ENCODE results near the gene TTC21A. TPM values are rescaled to one million over a fixed set of nuclear protein-coding genes. Genes with fewer than 3 reads are reported as not detected.
"Not testable (repeated sequence)": the region's sequence is repeated elsewhere in the genome, so short reads cannot be mapped to it uniquely, and the experiment has no call there.

Gene TTC21A
- total RNA-seq, result 1 to 10 TPM; 1.7 to 1.8 TPM

GRCh38 chr3:39107388-39108199 lies at the start of gene TTC21A, which contains the start of gene GORASP1:
TSS of gene TTC21A (plus strand) at chr3:39107680. CDS start at chr3:39107838, 158 bp downstream.
TSS of gene GORASP1 (minus strand) at chr3:39107627. CDS start at chr3:39107541, 86 bp downstream.
- intact Hi-C loops (cut with micrococcal nuclease), result loop anchor here (1.0 to 2.0 kb wide), 4 partner anchors 40 to 277 kb away; partner anchors contain the start of gene SCN11A
- H3K27ac Mint-ChIP-seq, result peak within 1 kb of the TSS; percentile 74
- H3K27me3 Mint-ChIP-seq, result no peaks in the 10 kb centered on the region
- no peaks in the 10 kb centered on the region for H3K9me3 Mint-ChIP-seq
- H3K4me1 Mint-ChIP-seq (ENCODE audit: low read depth), result peaks cover 42% of the 10 kb centered on the region
- ChIA-PET CTCF (interaction anchor here (1.5 to 7.5 kb wide), 4 partner anchors 20 to 184 kb away, joined by 4 to 57 read pairs (median 28); no protein-coding TSS in a partner anchor), POLR2A (interaction anchor here (0.6 to 1.4 kb wide), 7 partner anchors 20 to 72 kb away, joined by 3 to 7 read pairs (median 3); no protein-coding TSS in a partner anchor)
- DNase-seq, result peak; percentile 83
- H3K4me3 Mint-ChIP-seq, result peak within 1 kb of the TSS; percentile 81
- no peaks in the 10 kb centered on the region for H3K36me3 Mint-ChIP-seq

GRCh38 chr3:39061228-39061627 lies 46.3 kb upstream of the TTC21A start:
- DNase-seq; H3K27me3 Mint-ChIP-seq; POLR2A ChIA-PET; CTCF ChIA-PET; intact Hi-C loops (cut with micrococcal nuclease); H3K9me3 Mint-ChIP-seq; H3K4me3 Mint-ChIP-seq; H3K27ac Mint-ChIP-seq: not testable (repeated sequence)
- Mint-ChIP-seq H3K4me1 (ENCODE audit: low read depth) (peaks cover 48% of the 10 kb centered on the region), H3K36me3 (peaks cover 12% of the 10 kb centered on the region)

- no peak overlapping the region for H3K27ac Mint-ChIP-seq
- H3K4me3 Mint-ChIP-seq, result no peak overlapping the region
- POLR2A ChIA-PET, result no interaction called here
- peaks cover 2% of the 10 kb centered on the region for H3K9me3 Mint-ChIP-seq
- intact Hi-C loops (cut with micrococcal nuclease), result no loop called here
- H3K4me1 Mint-ChIP-seq (ENCODE audit: low read depth), result peaks cover 38% of the 10 kb centered on the region
- no peaks in the 10 kb centered on the region for H3K27me3 Mint-ChIP-seq
- peaks cover 13% of the 10 kb centered on the region for H3K36me3 Mint-ChIP-seq
- CTCF ChIA-PET, result interaction anchor here (1.0 to 2.0 kb wide), 3 partner anchors 10 to 230 kb away, joined by 3 to 7 read pairs (median 4); no protein-coding TSS in a partner anchor
- DNase-seq, result no peak
Measured at GRCh38 chr3:39062180-39062579, 45.3 kb upstream of the TTC21A start.

GRCh38 chr3:39063143-39063542 lies 44.3 kb upstream of the TTC21A start:
- peaks cover 17% of the 10 kb centered on the region for H3K36me3 Mint-ChIP-seq
- intact Hi-C loops (cut with micrococcal nuclease), result no loop called here
- peaks cover 36% of the 10 kb centered on the region for H3K4me1 Mint-ChIP-seq (ENCODE audit: low read depth)
- ChIA-PET POLR2A (no interaction called here), CTCF (interaction anchor here (1.1 to 2.0 kb wide), 2 partner anchors 9 to 63 kb away, joined by 3 to 7 read pairs; no protein-coding TSS in a partner anchor)
- H3K27ac Mint-ChIP-seq, result no peak overlapping the region
- peaks cover 2% of the 10 kb centered on the region for H3K9me3 Mint-ChIP-seq
- no peaks in the 10 kb centered on the region for H3K27me3 Mint-ChIP-seq
- no peak for DNase-seq
- H3K4me3 Mint-ChIP-seq, result no peak overlapping the region

- no peak overlapping the region for H3K27ac Mint-ChIP-seq
- H3K36me3 Mint-ChIP-seq, result peaks cover 18% of the 10 kb centered on the region
- no peaks in the 10 kb centered on the region for H3K27me3 Mint-ChIP-seq
- ChIA-PET POLR2A (interaction anchor here (1.0 kb wide), 1 partner anchor 22 kb away, joined by 3 read pairs; no protein-coding TSS in a partner anchor), CTCF (interaction anchor here (0.8 to 1.5 kb wide), 2 partner anchors 8 to 56 kb away, joined by 4 to 6 read pairs; no protein-coding TSS in a partner anchor)
- no peak for DNase-seq
- H3K9me3 Mint-ChIP-seq, result peaks cover 2% of the 10 kb centered on the region
- peaks cover 26% of the 10 kb centered on the region for H3K4me1 Mint-ChIP-seq (ENCODE audit: low read depth)
- no peak overlapping the region for H3K4me3 Mint-ChIP-seq
- intact Hi-C loops (cut with micrococcal nuclease), result loop anchor here (2.0 kb wide), 1 partner anchor 18 kb away; no protein-coding TSS in a partner anchor
Measured at GRCh38 chr3:39064646-39065045, 42.8 kb upstream of the TTC21A start.

- ChIA-PET CTCF (interaction anchor here (0.8 to 1.5 kb wide), 3 partner anchors 9 to 56 kb away, joined by 3 to 6 read pairs (median 4); no protein-coding TSS in a partner anchor), POLR2A (interaction anchor here (1.0 kb wide), 1 partner anchor 22 kb away, joined by 3 read pairs; no protein-coding TSS in a partner anchor)
- Mint-ChIP-seq H3K27me3 (no peaks in the 10 kb centered on the region), H3K9me3 (peaks cover 2% of the 10 kb centered on the region), H3K4me3 (no peak overlapping the region), H3K36me3 (peaks cover 21% of the 10 kb centered on the region), H3K27ac (peak overlapping the region; percentile 25), H3K4me1 (ENCODE audit: low read depth) (peaks cover 27% of the 10 kb centered on the region)
- DNase-seq, result peak; percentile 55
- intact Hi-C loops (cut with micrococcal nuclease), result loop anchor here (2.0 kb wide), 1 partner anchor 18 kb away; no protein-coding TSS in a partner anchor
Measured at GRCh38 chr3:39065197-39065596, 42.3 kb upstream of the TTC21A start.

GRCh38 chr3:39067286-39067685 lies 40.2 kb upstream of the TTC21A start:
- no peak for DNase-seq
- POLR2A ChIA-PET, result no interaction called here
- H3K4me3 Mint-ChIP-seq, result no peak overlapping the region
- H3K27me3 Mint-ChIP-seq, result no peaks in the 10 kb centered on the region
- CTCF ChIA-PET, result interaction anchor here (1.2 to 1.5 kb wide), 2 partner anchors 13 to 16 kb away, joined by 3 to 4 read pairs; no protein-coding TSS in a partner anchor
- peaks cover 19% of the 10 kb centered on the region for H3K4me1 Mint-ChIP-seq (ENCODE audit: low read depth)
- no peaks in the 10 kb centered on the region for H3K9me3 Mint-ChIP-seq
- intact Hi-C loops (cut with micrococcal nuclease), result no loop called here
- H3K27ac Mint-ChIP-seq, result no peak overlapping the region
- peaks cover 23% of the 10 kb centered on the region for H3K36me3 Mint-ChIP-seq

GRCh38 chr3:39068556-39068955 lies 38.9 kb upstream of the TTC21A start:
- Mint-ChIP-seq H3K9me3 (no peaks in the 10 kb centered on the region), H3K27me3 (no peaks in the 10 kb centered on the region), H3K27ac (no peak overlapping the region), H3K36me3 (peaks cover 33% of the 10 kb centered on the region), H3K4me3 (no peak overlapping the region), H3K4me1 (ENCODE audit: low read depth) (peaks cover 12% of the 10 kb centered on the region)
- intact Hi-C loops (cut with micrococcal nuclease), result no loop called here
- ChIA-PET CTCF (interaction anchor here (0.6 to 1.0 kb wide), 2 partner anchors 163 to 223 kb away, joined by 3 to 4 read pairs; no protein-coding TSS in a partner anchor), POLR2A (no interaction called here)
- no peak for DNase-seq

GRCh38 chr3:39075910-39076309 lies 31.6 kb upstream of the TTC21A start:
- POLR2A ChIA-PET, result no interaction called here
- CTCF ChIA-PET, result no interaction called here
- peak overlapping the region; percentile 42 for H3K27ac Mint-ChIP-seq
- no peak for DNase-seq
- intact Hi-C loops (cut with micrococcal nuclease), result no loop called here
- H3K36me3 Mint-ChIP-seq, result peaks cover 47% of the 10 kb centered on the region
- no peaks in the 10 kb centered on the region for H3K9me3 Mint-ChIP-seq
- peaks cover 14% of the 10 kb centered on the region for H3K4me1 Mint-ChIP-seq (ENCODE audit: low read depth)
- no peaks in the 10 kb centered on the region for H3K27me3 Mint-ChIP-seq
- no peak overlapping the region for H3K4me3 Mint-ChIP-seq

- POLR2A ChIA-PET, result no interaction called here
- CTCF ChIA-PET, result interaction anchor here (0.6 to 1.4 kb wide), 5 partner anchors 8 to 419 kb away, joined by 3 to 4 read pairs (median 3); no protein-coding TSS in a partner anchor
- H3K36me3 Mint-ChIP-seq, result peaks cover 41% of the 10 kb centered on the region
Measured at GRCh38 chr3:39079530-39079929, 27.9 kb upstream of the TTC21A start.

GRCh38 chr3:39080026-39080425 lies 27.5 kb upstream of the TTC21A start:
- CTCF ChIA-PET, result interaction anchor here (1.1 to 1.4 kb wide), 5 partner anchors 10 to 211 kb away, joined by 3 to 4 read pairs (median 4); no protein-coding TSS in a partner anchor
- intact Hi-C loops (cut with micrococcal nuclease), result no loop called here
- H3K27ac Mint-ChIP-seq, result no peak overlapping the region

More at GRCh38 chr3:39079530-39079929, 27.9 kb upstream of the TTC21A start:
- H3K9me3 Mint-ChIP-seq, result no peaks in the 10 kb centered on the region
- intact Hi-C loops (cut with micrococcal nuclease), result no loop called here
- H3K27me3 Mint-ChIP-seq, result no peaks in the 10 kb centered on the region
- H3K27ac Mint-ChIP-seq, result no peak overlapping the region
- no peak overlapping the region for H3K4me3 Mint-ChIP-seq
- DNase-seq, result no peak
- peaks cover 31% of the 10 kb centered on the region for H3K4me1 Mint-ChIP-seq (ENCODE audit: low read depth)

More at GRCh38 chr3:39080026-39080425, 27.5 kb upstream of the TTC21A start:
- DNase-seq, result no peak
- Mint-ChIP-seq H3K4me1 (ENCODE audit: low read depth) (peaks cover 31% of the 10 kb centered on the region), H3K4me3 (no peak overlapping the region), H3K27me3 (no peaks in the 10 kb centered on the region), H3K9me3 (no peaks in the 10 kb centered on the region), H3K36me3 (peaks cover 38% of the 10 kb centered on the region)
- POLR2A ChIA-PET, result no interaction called here

Data from activated CD4-positive, alpha-beta memory T cell treated with anti-CD3 and anti-CD28 coated beads for 36 hours (primary cell).